ENCODE measurements around the gene POLR3C. TPM values are rescaled to one million over a fixed set of nuclear protein-coding genes. Genes with fewer than 3 reads are reported as not detected.
"Not testable (repeated sequence)": the region's sequence is repeated elsewhere in the genome, so short reads cannot be mapped to it uniquely, and the experiment has no call there.

POLR3C gene
- total RNA-seq, 2 donors from 2014 or later = 16.0 to 19.5 TPM

DNA sequence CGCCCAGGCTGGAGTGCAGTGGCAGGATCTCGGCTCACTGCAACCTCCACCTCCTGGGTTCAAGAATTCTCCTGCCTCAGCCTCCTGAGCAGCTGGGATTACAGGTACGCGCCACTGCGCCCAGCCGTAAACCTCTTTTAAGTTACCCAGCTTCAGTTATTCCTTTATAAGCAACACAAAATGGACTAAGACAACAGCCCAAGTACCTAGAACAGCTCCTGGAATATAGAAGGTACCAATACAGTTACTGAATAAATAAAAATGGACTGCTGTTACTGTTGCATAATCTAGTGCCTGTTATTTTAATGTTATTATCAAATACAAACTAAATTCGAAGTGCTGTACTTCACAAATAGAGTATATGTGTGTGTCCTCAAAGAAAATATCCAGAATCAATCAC, 17.2 kb upstream of the POLR3C start:
- peaks cover 0 to 29% of the 10 kb centered on the region in 2 donors for H3K4me1 ChIP-seq
- no peak for DNase-seq (ENCODE audit: low spot score)
- H3K27ac ChIP-seq = no peak overlapping the region

DNA sequence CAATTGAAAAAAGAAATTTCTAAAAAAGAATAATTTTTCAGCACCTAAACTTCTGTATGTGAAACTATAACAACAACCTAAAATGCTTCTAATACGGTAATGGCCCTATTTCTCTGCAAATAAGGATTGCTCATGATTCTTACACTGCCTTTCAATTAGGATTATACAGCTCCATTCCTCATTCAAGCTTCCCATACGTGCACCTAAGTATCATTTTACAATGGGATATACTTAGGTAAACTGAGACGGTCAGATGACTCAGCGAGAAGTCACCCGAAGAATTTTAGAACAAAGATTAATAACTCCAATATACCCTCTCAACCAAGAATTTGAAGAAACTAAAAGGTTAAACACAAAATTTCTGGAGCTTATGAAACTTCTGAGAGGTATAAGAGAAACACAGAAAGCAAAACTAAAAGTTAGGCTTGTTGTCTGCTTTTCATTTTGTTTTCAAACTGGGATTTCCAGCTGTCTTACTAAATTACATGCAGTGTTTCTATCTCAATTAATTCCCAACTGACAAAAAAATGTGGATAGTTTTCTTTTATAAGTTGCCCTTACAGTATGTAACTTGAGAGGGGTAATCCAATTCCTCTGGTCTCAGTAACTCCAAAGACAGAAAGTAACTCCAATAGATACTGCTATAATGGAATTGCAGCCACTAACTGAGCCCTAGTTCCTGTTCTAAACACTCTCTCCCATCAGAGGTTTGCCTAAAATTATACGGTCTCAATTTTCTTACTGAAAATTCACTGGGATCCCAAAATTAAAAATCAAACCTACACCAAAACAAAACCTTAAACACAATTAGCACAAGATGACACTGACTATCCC, 10.8 kb upstream of the POLR3C start:
- H3K9me3 ChIP-seq; H3K27me3 ChIP-seq; H3K27ac ChIP-seq; H3K36me3 ChIP-seq; H3K4me3 ChIP-seq; H3K4me1 ChIP-seq; DNase-seq (ENCODE audit: low spot score): not testable (repeated sequence)

More for the DNA sequence above, 17.2 kb upstream of the POLR3C start:
- Histone ChIP-seq H3K4me3 (no peak overlapping the region), H3K9me3 (no peaks in the 10 kb centered on the region), H3K36me3 (no peaks in the 10 kb centered on the region), H3K27me3 (no peaks in the 10 kb centered on the region)
- TF ChIP-seq, protein P1, sequence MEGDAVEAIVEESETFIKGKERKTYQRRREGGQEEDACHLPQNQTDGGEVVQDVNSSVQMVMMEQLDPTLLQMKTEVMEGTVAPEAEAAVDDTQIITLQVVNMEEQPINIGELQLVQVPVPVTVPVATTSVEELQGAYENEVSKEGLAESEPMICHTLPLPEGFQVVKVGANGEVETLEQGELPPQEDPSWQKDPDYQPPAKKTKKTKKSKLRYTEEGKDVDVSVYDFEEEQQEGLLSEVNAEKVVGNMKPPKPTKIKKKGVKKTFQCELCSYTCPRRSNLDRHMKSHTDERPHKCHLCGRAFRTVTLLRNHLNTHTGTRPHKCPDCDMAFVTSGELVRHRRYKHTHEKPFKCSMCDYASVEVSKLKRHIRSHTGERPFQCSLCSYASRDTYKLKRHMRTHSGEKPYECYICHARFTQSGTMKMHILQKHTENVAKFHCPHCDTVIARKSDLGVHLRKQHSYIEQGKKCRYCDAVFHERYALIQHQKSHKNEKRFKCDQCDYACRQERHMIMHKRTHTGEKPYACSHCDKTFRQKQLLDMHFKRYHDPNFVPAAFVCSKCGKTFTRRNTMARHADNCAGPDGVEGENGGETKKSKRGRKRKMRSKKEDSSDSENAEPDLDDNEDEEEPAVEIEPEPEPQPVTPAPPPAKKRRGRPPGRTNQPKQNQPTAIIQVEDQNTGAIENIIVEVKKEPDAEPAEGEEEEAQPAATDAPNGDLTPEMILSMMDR (IDR thresholded peaks at IDR 0.05) = no peak

DNA sequence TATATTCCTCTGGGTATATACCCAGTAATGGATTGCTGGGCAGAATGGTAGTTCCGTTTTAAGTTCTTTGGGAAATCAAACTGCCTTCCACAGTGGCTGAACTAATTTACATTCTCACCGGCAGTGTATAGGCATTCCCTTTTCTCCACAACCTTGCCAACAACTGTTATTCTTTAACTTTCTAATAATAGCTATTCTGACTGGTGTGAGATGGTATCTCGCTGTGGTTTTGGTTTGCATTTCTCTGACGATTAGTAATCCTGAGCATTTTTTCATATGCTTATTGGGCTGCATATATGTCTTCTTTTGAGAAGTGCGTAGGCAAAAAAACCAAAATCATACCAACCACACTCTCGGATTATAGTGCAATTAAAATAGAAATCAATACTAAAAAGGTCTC, 5.9 kb upstream of the POLR3C start:
- DNase-seq (ENCODE audit: low spot score); H3K36me3 ChIP-seq; H3K27ac ChIP-seq; H3K4me3 ChIP-seq; H3K9me3 ChIP-seq; H3K27me3 ChIP-seq; H3K4me1 ChIP-seq: not testable (repeated sequence)

DNA sequence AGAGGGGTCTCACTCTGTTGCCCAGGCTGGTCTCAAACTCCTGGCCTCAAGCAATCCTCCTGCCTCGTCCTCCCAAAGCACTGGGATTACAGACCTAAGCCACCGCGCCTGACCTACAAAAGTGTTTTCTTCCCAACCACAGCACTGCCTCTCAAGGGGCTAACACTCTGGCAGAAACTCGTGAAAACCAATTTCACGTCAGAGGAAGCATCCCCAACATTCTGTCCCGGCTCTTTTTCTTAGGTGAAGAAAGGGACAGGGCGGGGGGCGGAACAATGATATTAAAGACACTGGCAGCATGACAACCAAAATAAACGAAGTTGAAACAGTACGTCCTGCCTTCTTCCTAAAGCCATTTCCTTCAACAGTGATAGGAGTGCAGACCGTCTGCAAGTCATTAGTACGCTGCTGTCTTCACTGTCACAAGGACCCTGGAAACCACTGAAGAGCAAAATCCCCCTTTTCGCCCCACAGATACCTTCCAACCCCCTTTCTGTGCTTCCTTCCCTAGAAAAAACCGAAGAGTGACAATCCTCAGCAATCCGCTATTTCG, 1.1 kb upstream of the POLR3C start:
- not testable (repeated sequence) for DNase-seq (ENCODE audit: low spot score); H3K27me3 ChIP-seq
- peak overlapping the region in 1 of 2 donors; percentile 84 for H3K27ac ChIP-seq

DNA sequence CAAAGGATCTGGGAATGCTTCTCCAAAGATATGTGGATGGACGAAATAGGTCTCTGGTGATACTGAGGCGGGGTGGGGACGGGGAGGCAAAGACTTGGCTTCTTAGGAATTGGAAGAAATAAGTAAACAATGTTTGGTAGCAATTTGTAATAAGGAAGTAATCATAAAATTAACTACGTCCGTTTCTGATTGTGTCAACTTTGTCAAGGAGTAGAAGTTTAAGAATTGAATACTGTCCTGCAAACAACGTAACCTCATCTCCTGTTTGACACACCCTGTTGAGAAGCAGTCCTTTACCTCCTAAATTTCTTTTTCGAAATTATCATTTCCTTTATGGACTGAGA, 471 bp downstream of the POLR3C start:
- H3K36me3 ChIP-seq = peaks cover 38% of the 10 kb centered on the region
- H3K27ac ChIP-seq = peak overlapping the region; percentile 84 to 96
- TF ChIP-seq, protein P1 (IDR thresholded peaks at IDR 0.05) = no peak
- no peaks in the 10 kb centered on the region for H3K9me3 ChIP-seq
- H3K4me3 ChIP-seq = peak overlapping the region; percentile 57 to 84
- H3K27me3 ChIP-seq = no peaks in the 10 kb centered on the region
- no peak for DNase-seq (ENCODE audit: low spot score)
- H3K4me1 ChIP-seq = peaks cover 0 to 14% of the 10 kb centered on the region in 2 donors

More for the DNA sequence above, 1.1 kb upstream of the POLR3C start:
- H3K4me1 ChIP-seq = peaks cover 0 to 14% of the 10 kb centered on the region in 2 donors
- peaks cover 22% of the 10 kb centered on the region for H3K36me3 ChIP-seq
- H3K4me3 ChIP-seq, H3K9me3 ChIP-seq: not testable (repeated sequence)

DNA sequence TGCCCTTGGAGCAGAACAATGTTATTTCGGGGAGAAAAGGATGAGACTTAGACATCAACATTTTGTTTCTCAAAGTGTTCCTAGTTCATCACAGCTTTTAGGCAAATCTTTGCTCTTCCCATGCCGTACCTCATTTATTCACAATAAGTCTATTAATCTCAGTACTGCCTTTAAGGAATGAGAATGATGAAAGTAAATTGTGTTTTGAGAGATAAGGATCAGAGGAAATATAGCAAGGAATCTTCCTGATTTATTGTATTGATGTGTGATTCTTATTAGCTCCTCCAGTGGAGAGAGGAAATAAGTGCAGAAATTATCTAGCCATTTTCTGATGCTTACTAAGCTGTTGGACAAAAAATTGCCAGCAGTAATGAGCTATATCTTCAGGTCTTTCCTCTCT, 2.0 kb downstream of the POLR3C start:
- no peak overlapping the region for H3K4me3 ChIP-seq
- TF ChIP-seq, protein P1 (IDR thresholded peaks at IDR 0.05) = no peak
- peaks cover 0 to 14% of the 10 kb centered on the region in 2 donors for H3K4me1 ChIP-seq
- H3K36me3 ChIP-seq = peaks cover 54% of the 10 kb centered on the region
- no peaks in the 10 kb centered on the region for H3K9me3 ChIP-seq
- H3K27me3 ChIP-seq = no peaks in the 10 kb centered on the region
- no peak for DNase-seq (ENCODE audit: low spot score)
- no peak overlapping the region for H3K27ac ChIP-seq

DNA sequence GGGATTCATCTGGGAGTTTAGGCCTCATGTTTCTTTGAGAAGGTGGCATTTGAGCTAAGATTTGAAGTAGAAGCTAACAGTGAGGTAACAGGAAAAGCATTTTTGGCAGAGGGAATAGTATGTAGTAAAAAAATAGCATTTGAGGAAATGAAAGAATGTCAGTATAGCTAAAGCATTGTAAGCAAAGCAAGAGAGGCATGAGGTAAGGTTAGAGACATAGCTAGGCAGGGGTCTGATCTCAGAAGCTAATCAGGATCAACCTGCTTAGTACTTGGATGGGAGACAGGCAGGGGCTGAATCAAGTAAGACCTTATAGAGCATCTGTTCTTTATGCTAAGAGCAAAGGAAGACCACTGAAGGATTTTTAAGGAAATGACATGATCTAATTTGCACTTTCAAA, 4.0 kb downstream of the POLR3C start:
- DNase-seq (ENCODE audit: low spot score) = no peak
- Histone ChIP-seq H3K4me1 (peaks cover 0 to 14% of the 10 kb centered on the region in 2 donors), H3K27me3 (no peaks in the 10 kb centered on the region), H3K27ac (no peak overlapping the region), H3K4me3 (no peak overlapping the region), H3K9me3 (no peaks in the 10 kb centered on the region), H3K36me3 (peaks cover 73% of the 10 kb centered on the region)
- TF ChIP-seq, protein P1 (IDR thresholded peaks at IDR 0.05) = no peak

Data from right atrium auricular region (tissue), 2 donors.